ENCODE results near the gene ELF5. TPM values are rescaled to one million over a fixed set of nuclear protein-coding genes. Genes with fewer than 3 reads are reported as not detected.

The ELF5 gene
- total and polyA plus RNA-seq, 2 donors (not counting 1 experiment from before 2014, with no cell fraction given): not detected

- Histone ChIP-seq H3K9me3 (ENCODE audit: control insufficient read depth, insufficient read depth, low read depth, low read length) (no peaks in the 10 kb centered on the region), H3K4me1 (ENCODE audit: control insufficient read depth, extremely low read depth, insufficient read depth, low read length) (peaks cover 2% of the 10 kb centered on the region), H3K9ac (ENCODE audit: insufficient read depth, low read length) (no peak overlapping the region), H4K20me1 (ENCODE audit: control insufficient read depth, extremely low read depth, insufficient read depth, low read length) (no peaks in the 10 kb centered on the region), H3K4me3 (replicated peaks in 1 of 4; ENCODE audit: control extremely low read depth in 1 of 4, insufficient read depth in 1 of 4, low read depth in 3 of 4, low read length in 4 of 4) (no peak overlapping the region), H3K79me2 (ENCODE audit: control insufficient read depth, insufficient read depth, low read length) (peaks cover 16% of the 10 kb centered on the region), H3K4me2 (ENCODE audit: extremely low read depth, insufficient read depth, low read length) (no peak overlapping the region), H3K27me3 (ENCODE audit: control insufficient read depth, insufficient read depth, low read length) (no peaks in the 10 kb centered on the region), H2AFZ (ENCODE audit: low read length) (no peak overlapping the region), H3K27ac (ENCODE audit: insufficient read depth, low read length) (no peak overlapping the region), H3K36me3 (ENCODE audit: control insufficient read depth, insufficient read depth, low read length) (no peaks in the 10 kb centered on the region)
- TF ChIP-seq EZH2 (IDR thresholded peaks at IDR 0.05; ENCODE audit: low read length, missing control alignments) (no peak), CTCF (conservative IDR thresholded peaks at IDR 0.05 in 1 of 2, IDR thresholded peaks at IDR 0.05 in 1 of 2; ENCODE audit: low read depth in 1 of 2, low read length in 2 of 2) (no peak)
- no peak for DNase-seq (ENCODE audit: low read depth in 2 of 2)
Observed at GRCh38 chr11:34444428-34444827, 69.2 kb downstream of the ELF5 start.

GRCh38 chr11:34443136-34443535 is 70.5 kb downstream of the ELF5 start:
- no peaks in the 10 kb centered on the region for H3K9me3 ChIP-seq (ENCODE audit: control insufficient read depth, insufficient read depth, low read depth, low read length)
- H2AFZ ChIP-seq (ENCODE audit: low read length): no peak overlapping the region
- H3K27ac ChIP-seq (ENCODE audit: insufficient read depth, low read length): no peak overlapping the region
- no peaks in the 10 kb centered on the region for H3K27me3 ChIP-seq (ENCODE audit: control insufficient read depth, insufficient read depth, low read length)
- no peak overlapping the region for H3K9ac ChIP-seq (ENCODE audit: insufficient read depth, low read length)
- no peaks in the 10 kb centered on the region for H4K20me1 ChIP-seq (ENCODE audit: control insufficient read depth, extremely low read depth, insufficient read depth, low read length)
- H3K36me3 ChIP-seq (ENCODE audit: control insufficient read depth, insufficient read depth, low read length): no peaks in the 10 kb centered on the region
- H3K4me2 ChIP-seq (ENCODE audit: extremely low read depth, insufficient read depth, low read length): no peak overlapping the region
- no peak overlapping the region for H3K4me3 ChIP-seq (replicated peaks in 1 of 4; ENCODE audit: control extremely low read depth in 1 of 4, insufficient read depth in 1 of 4, low read depth in 3 of 4, low read length in 4 of 4)
- DNase-seq (ENCODE audit: low read depth in 2 of 2): no peak
- peaks cover 20% of the 10 kb centered on the region for H3K79me2 ChIP-seq (ENCODE audit: control insufficient read depth, insufficient read depth, low read length)
- TF ChIP-seq EZH2 (IDR thresholded peaks at IDR 0.05; ENCODE audit: low read length, missing control alignments): no peak
- no peak for TF ChIP-seq CTCF (conservative IDR thresholded peaks at IDR 0.05 in 1 of 2, IDR thresholded peaks at IDR 0.05 in 1 of 2; ENCODE audit: low read depth in 1 of 2, low read length in 2 of 2)
- peaks cover 2% of the 10 kb centered on the region for H3K4me1 ChIP-seq (ENCODE audit: control insufficient read depth, extremely low read depth, insufficient read depth, low read length)

GRCh38 chr11:34441814-34442213 is 71.8 kb downstream of the ELF5 start:
- peaks cover 2% of the 10 kb centered on the region for H3K4me1 ChIP-seq (ENCODE audit: control insufficient read depth, extremely low read depth, insufficient read depth, low read length)
- no peak for TF ChIP-seq CTCF (conservative IDR thresholded peaks at IDR 0.05 in 1 of 2, IDR thresholded peaks at IDR 0.05 in 1 of 2; ENCODE audit: low read depth in 1 of 2, low read length in 2 of 2)
- H2AFZ ChIP-seq (ENCODE audit: low read length): no peak overlapping the region
- H3K9me3 ChIP-seq (ENCODE audit: control insufficient read depth, insufficient read depth, low read depth, low read length): no peaks in the 10 kb centered on the region
- H3K27ac ChIP-seq (ENCODE audit: insufficient read depth, low read length): no peak overlapping the region
- no peaks in the 10 kb centered on the region for H3K36me3 ChIP-seq (ENCODE audit: control insufficient read depth, insufficient read depth, low read length)
- H3K27me3 ChIP-seq (ENCODE audit: control insufficient read depth, insufficient read depth, low read length): no peaks in the 10 kb centered on the region
- H3K4me2 ChIP-seq (ENCODE audit: extremely low read depth, insufficient read depth, low read length): no peak overlapping the region
- no peaks in the 10 kb centered on the region for H4K20me1 ChIP-seq (ENCODE audit: control insufficient read depth, extremely low read depth, insufficient read depth, low read length)
- DNase-seq (ENCODE audit: low read depth in 2 of 2): no peak
- no peak overlapping the region for H3K4me3 ChIP-seq (replicated peaks in 1 of 4; ENCODE audit: control extremely low read depth in 1 of 4, insufficient read depth in 1 of 4, low read depth in 3 of 4, low read length in 4 of 4)
- H3K79me2 ChIP-seq (ENCODE audit: control insufficient read depth, insufficient read depth, low read length): peaks cover 20% of the 10 kb centered on the region
- no peak overlapping the region for H3K9ac ChIP-seq (ENCODE audit: insufficient read depth, low read length)
